H1 (cell line): ENCODE results near the gene NR2F1-AS1. TPM values are rescaled to one million over a fixed set of nuclear protein-coding genes. Genes with fewer than 3 reads are reported as not detected.

Experiments used
- CHD1 ChIP-seq: IDR thresholded peaks from 2 replicates; pipeline ENCODE4 v1.6.1; 2012; ENCODE audit warnings: low read depth, low read length, improper control_type of control experiment
- CHD7 ChIP-seq: fragments of 300-600 bp; sonication (generic); IDR thresholded peaks from 2 replicates; pipeline ENCODE4 v1.7.1; 2012; ENCODE audit warnings: low read length, moderate library complexity, mild to moderate bottlenecking, inconsistent platforms; ENCODE audit not compliant: insufficient replicate concordance
- KDM5A ChIP-seq: fragments of 200-600 bp; IDR thresholded peaks from 2 replicates; pipeline ENCODE4 v1.7.1; 2012; ENCODE audit warnings: mild to moderate bottlenecking, low read length, inconsistent platforms, mixed read lengths
- POU5F1 ChIP-seq: IDR thresholded peaks from 2 replicates; pipeline ENCODE4 v1.6.1; 2011; ENCODE audit warnings: low read depth, mild to moderate bottlenecking, low read length, moderate library complexity
- SIRT6 ChIP-seq: IDR thresholded peaks from one replicate; pipeline ENCODE4 v1.7.1; 2012; ENCODE audit warnings: low read length, inconsistent platforms
- SP4 ChIP-seq: IDR thresholded peaks from 2 replicates; pipeline ENCODE4 v1.6.1; 2012; ENCODE audit warnings: low read length, inconsistent platforms
- TAF7 ChIP-seq: optimal IDR thresholded peaks from 2 replicates; pipeline ENCODE3; 2011; ENCODE audit warnings: low read depth, mild to moderate bottlenecking, inconsistent platforms, low read length, moderate library complexity, borderline replicate concordance
- TEAD4 ChIP-seq: IDR thresholded peaks from 2 replicates; pipeline ENCODE4 v1.6.1; 2012; ENCODE audit warnings: low read depth, low read length, inconsistent platforms, mixed read lengths
- polyA plus RNA-seq, 7 experiments: library from polyadenylated mRNA; depleted of rRNA in 3 of 7; stranded (reverse) in 5 of 7; unstranded in 2 of 7; fragments of >200 nt in 5 of 7; fragments of 200-250 nt in 2 of 7; gene quantifications; 1 replicate in 5 of 7; 2 replicates in 1 of 7; 4 replicates in 1 of 7; pipeline versions ENCODE4 v1.2.1 to v1.2.3, GENCODE V29; 2011 to 2013; ENCODE audit warnings: missing spikeins in 2 of 7, mixed read lengths in 2 of 7
- total RNA-seq: library from RNA; stranded (reverse); fragmentation: NEBNext Ultra II Directional; extraction: Animal tissue kit (Norgen Biotek cat#: 25700); gene quantifications from 2 replicates; pipeline ENCODE4 v1.2.1, GENCODE V29; 2021
- TF ChIP-seq, protein P1 (sequence below): IDR thresholded peaks from 2 replicates; pipeline ENCODE4 v1.6.1; 2012; ENCODE audit warnings: inconsistent platforms
- TF ChIP-seq, protein P2 (sequence below): IDR thresholded peaks from 2 replicates; pipeline ENCODE4 v1.6.1; 2012; ENCODE audit warnings: inconsistent platforms

NR2F1-AS1 gene
- total and polyA plus RNA-seq, 2 of the 8 experiments (the other 6 are each of a cell fraction or from before 2014, with no cell fraction given) = 1.6 to 5.6 TPM

DNA sequence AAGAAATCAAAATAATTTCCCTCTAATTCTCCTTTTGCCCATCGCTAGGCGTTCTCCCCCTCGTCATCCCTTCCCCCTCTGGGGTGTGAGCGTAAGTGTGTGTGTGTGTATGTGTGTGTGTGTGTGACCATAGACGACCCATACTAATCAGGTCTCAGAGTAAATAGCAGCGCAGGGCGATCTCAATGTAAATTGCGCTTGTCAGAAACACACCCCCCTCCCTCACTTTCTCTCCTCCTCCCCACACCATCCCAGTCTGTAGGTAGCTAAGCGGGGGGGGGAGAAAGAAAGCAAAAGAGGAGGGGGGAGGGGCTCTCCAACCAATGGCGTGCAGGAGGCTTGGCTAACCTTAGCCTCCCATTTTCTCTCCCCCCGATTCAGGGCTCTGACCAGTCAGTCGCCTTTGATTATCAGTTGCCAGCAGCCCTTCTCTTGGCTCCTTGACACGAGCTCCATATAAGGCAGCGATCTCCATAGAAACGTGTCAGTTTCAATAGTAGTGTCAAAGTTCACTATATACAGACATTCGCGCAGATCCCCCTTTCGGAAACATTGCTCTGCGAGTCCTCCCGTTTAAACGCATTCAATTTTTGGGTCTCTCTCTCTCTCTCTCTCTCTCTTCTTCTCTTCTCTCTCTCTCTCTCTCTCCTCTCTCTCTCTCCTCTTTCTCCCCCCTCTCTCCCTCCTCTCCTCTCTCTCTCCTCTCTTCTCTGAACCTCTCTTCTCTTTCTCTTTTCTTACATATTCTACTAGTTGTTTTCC lies 1.8 kb upstream of the NR2F1-AS1 start, which contains the start of gene NR2F1 (continued):
- TF ChIP-seq CHD7 = peak; percentile 18
- TF ChIP-seq POU5F1 = 0 out of 2 replicates have a peak, but pooled peaks have one; percentile 13
- no peak for TF ChIP-seq KDM5A
- TF ChIP-seq, protein P1, sequence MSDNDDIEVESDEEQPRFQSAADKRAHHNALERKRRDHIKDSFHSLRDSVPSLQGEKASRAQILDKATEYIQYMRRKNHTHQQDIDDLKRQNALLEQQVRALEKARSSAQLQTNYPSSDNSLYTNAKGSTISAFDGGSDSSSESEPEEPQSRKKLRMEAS = no peak
- 0 out of 2 replicates have a peak, but pooled peaks have one; percentile 27 for TF ChIP-seq TEAD4
- no peak for TF ChIP-seq SP4
- TF ChIP-seq, protein P2, sequence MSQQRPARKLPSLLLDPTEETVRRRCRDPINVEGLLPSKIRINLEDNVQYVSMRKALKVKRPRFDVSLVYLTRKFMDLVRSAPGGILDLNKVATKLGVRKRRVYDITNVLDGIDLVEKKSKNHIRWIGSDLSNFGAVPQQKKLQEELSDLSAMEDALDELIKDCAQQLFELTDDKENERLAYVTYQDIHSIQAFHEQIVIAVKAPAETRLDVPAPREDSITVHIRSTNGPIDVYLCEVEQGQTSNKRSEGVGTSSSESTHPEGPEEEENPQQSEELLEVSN = no peak
- TF ChIP-seq TAF7 = no peak
- TF ChIP-seq SIRT6 = no peak
- TF ChIP-seq CHD1 = no peak
